Kidney epithelial cell (primary cell): ENCODE results near the gene RCSD1. TPM values are rescaled to one million over a fixed set of nuclear protein-coding genes. Genes with fewer than 3 reads are reported as not detected.

ENCODE experiments used
- DNase-seq: peaks from one replicate; pipeline ENCODE4 v3.0.0-alpha.2; 2010; ENCODE audit warnings: low read depth
- H3K27me3 ChIP-seq: 2 replicates; pipeline ENCODE4 v1.6.0; 2011; ENCODE audit warnings: low read length; ENCODE audit not compliant: control insufficient read depth, insufficient read depth
- H3K36me3 ChIP-seq: 2 replicates; pipeline ENCODE4 v1.5.1; 2011; ENCODE audit warnings: low read length; ENCODE audit not compliant: control insufficient read depth, insufficient read depth
- H3K4me3 ChIP-seq: 2 replicates; pipeline ENCODE4 v1.5.1; 2011; ENCODE audit warnings: low read depth, mild to moderate bottlenecking, control low read depth, low read length
- CTCF ChIP-seq: IDR thresholded peaks from 2 replicates; pipeline ENCODE4 v1.5.1; 2011; ENCODE audit warnings: mild to moderate bottlenecking, moderate library complexity, low read length, control low read depth, inconsistent platforms; ENCODE audit not compliant: insufficient read depth, poor library complexity, severe bottlenecking
- total RNA-seq: library from RNA; depleted of rRNA; stranded (reverse); fragments of >200 nt; gene quantifications from 2 replicates; pipeline ENCODE4 v1.2.3, GENCODE V29; 2015

Gene RCSD1
- total RNA-seq, 1 donor from 2014 or later, result 0.21 TPM

- no peaks in the 10 kb centered on the region for H3K36me3 ChIP-seq
- no peaks in the 10 kb centered on the region for H3K27me3 ChIP-seq
- TF ChIP-seq CTCF, result peak; percentile 50
- DNase-seq, result no peak
- H3K4me3 ChIP-seq, result peak overlapping the region; percentile 90
These were observed 91.1 kb downstream of the RCSD1 start for GRCh38 chr1:167720965-167721616.

- peak within 1 kb of the TSS; percentile 90 for H3K4me3 ChIP-seq
- no peak for TF ChIP-seq CTCF
- H3K27me3 ChIP-seq, result no peaks in the 10 kb centered on the region
- no peaks in the 10 kb centered on the region for H3K36me3 ChIP-seq
- no peak for DNase-seq
These were observed 91.7 kb downstream of the RCSD1 start, which contains the start of gene MPZL1 for GRCh38 chr1:167721617-167722151. Gene MPZL1, plus strand, starts transcription at chr1:167721982. Its CDS starts 170 bp downstream, at chr1:167722152.

GRCh38 chr1:167722152-167722869 lies 92.3 kb downstream of the RCSD1 start:
- DNase-seq, result no peak
- no peaks in the 10 kb centered on the region for H3K27me3 ChIP-seq
- peak overlapping the region; percentile 90 for H3K4me3 ChIP-seq
- H3K36me3 ChIP-seq, result no peaks in the 10 kb centered on the region
- no peak for TF ChIP-seq CTCF

- Histone ChIP-seq H3K27me3 (no peaks in the 10 kb centered on the region), H3K36me3 (no peaks in the 10 kb centered on the region), H3K4me3 (peak overlapping the region; percentile 90)
- DNase-seq, result no peak
- TF ChIP-seq CTCF, result no peak
These were observed 92.8 kb downstream of the RCSD1 start for GRCh38 chr1:167722870-167723251.

GRCh38 chr1:167723707-167724323 lies 93.8 kb downstream of the RCSD1 start:
- Histone ChIP-seq H3K4me3 (peak overlapping the region; percentile 90), H3K27me3 (no peaks in the 10 kb centered on the region), H3K36me3 (no peaks in the 10 kb centered on the region)
- no peak for DNase-seq
- no peak for TF ChIP-seq CTCF
